B cell (primary cell): ENCODE results near the gene CST7.

Experiments used
- EZH2 ChIP-seq: IDR thresholded peaks from 2 replicates; pipeline ENCODE4 v1.6.1; 2012; ENCODE audit warnings: borderline replicate concordance, low read depth, mild to moderate bottlenecking, moderate library complexity, low read length; ENCODE audit not compliant: insufficient read depth, poor library complexity, severe bottlenecking
- TF ChIP-seq, protein P1 (sequence below): fragments of 200-600 bp; IDR thresholded peaks from one replicate; pipeline ENCODE4 v1.8.0; 2022; ENCODE audit warnings: antibody characterized with exemption, mild to moderate bottlenecking

DNA sequence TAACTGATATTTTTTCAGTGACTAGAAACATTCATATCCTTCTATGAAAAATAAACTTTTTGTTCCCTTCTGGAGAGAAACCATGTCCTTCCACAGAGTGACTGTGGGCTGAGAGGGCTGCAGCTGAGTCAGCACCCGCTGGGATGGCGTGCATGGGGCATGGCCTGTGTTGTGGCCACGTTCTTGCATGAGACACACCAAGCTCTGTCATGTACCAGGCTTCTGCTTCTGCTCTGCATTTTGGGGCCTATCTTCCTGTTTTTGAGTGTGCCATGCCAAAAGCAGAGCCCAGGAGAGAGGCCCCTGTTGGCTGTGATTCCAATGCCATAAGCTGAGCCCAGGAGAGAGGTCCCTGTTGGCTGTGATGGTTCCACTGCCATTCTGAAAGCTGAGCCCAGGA, 32.7 kb downstream of the CST7 start:
- TF ChIP-seq, protein P1, sequence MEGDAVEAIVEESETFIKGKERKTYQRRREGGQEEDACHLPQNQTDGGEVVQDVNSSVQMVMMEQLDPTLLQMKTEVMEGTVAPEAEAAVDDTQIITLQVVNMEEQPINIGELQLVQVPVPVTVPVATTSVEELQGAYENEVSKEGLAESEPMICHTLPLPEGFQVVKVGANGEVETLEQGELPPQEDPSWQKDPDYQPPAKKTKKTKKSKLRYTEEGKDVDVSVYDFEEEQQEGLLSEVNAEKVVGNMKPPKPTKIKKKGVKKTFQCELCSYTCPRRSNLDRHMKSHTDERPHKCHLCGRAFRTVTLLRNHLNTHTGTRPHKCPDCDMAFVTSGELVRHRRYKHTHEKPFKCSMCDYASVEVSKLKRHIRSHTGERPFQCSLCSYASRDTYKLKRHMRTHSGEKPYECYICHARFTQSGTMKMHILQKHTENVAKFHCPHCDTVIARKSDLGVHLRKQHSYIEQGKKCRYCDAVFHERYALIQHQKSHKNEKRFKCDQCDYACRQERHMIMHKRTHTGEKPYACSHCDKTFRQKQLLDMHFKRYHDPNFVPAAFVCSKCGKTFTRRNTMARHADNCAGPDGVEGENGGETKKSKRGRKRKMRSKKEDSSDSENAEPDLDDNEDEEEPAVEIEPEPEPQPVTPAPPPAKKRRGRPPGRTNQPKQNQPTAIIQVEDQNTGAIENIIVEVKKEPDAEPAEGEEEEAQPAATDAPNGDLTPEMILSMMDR, result no peak
- TF ChIP-seq EZH2, result no peak
